Neural cell (in vitro differentiated cells): Measurements from ENCODE around the gene UBE2L3. TPM values are rescaled to one million over a fixed set of nuclear protein-coding genes. Genes with fewer than 3 reads are reported as not detected.
"Not testable (repeated sequence)": the region's sequence is repeated elsewhere in the genome, so short reads cannot be mapped to it uniquely, and the experiment has no call there.

Source experiments
- H2AFZ ChIP-seq: fragments of 200-600, 300-800 bp; sonication (generic), shearing (Covaris generic); 2 replicates; pipeline ENCODE4 v1.6.0; 2014; ENCODE audit warnings: low read depth, mild to moderate bottlenecking, antibody characterized with exemption, low read length, moderate library complexity
- H3F3A ChIP-seq: fragments of 200-600 bp; shearing (Covaris generic); 2 replicates; pipeline ENCODE4 v1.6.1; 2016; ENCODE audit warnings: mild to moderate bottlenecking, moderate library complexity, mixed read lengths, antibody characterized with exemption, low read length; ENCODE audit not compliant: insufficient read depth, poor library complexity, severe bottlenecking
- H3K27ac ChIP-seq: fragments of 200-600, 300-800 bp; sonication (generic), shearing (Covaris generic); 2 replicates; pipeline ENCODE4 v1.5.1; 2014; ENCODE audit warnings: mild to moderate bottlenecking, low read length, moderate library complexity
- H3K27me3 ChIP-seq: fragments of 300-800, 200-600 bp; sonication (generic), shearing (Covaris generic); 2 replicates; pipeline ENCODE4 v1.6.0; 2014; ENCODE audit warnings: mild to moderate bottlenecking, low read depth, low read length, moderate library complexity; ENCODE audit not compliant: insufficient read depth
- H3K36me3 ChIP-seq: fragments of 300-800, 200-600 bp; sonication (generic), shearing (Covaris generic); 2 replicates; pipeline ENCODE4 v1.5.1; 2014; ENCODE audit warnings: mild to moderate bottlenecking, antibody characterized with exemption, low read length, moderate library complexity; ENCODE audit not compliant: insufficient read depth
- H3K4me2 ChIP-seq: fragments of 300-800, 200-600 bp; sonication (generic), shearing (Covaris generic); 2 replicates; pipeline ENCODE4 v1.6.0; 2014; ENCODE audit warnings: mild to moderate bottlenecking, low read length
- H3K4me3 ChIP-seq: fragments of 300-800, 200-600 bp; sonication (generic), shearing (Covaris generic); 2 replicates; pipeline ENCODE4 v1.5.1; 2014; ENCODE audit warnings: mild to moderate bottlenecking, low read length, moderate library complexity
- H3K79me2 ChIP-seq: fragments of 200-600 bp; shearing (Covaris generic); replicated peaks from 2 replicates; pipeline ENCODE4 v1.6.0; 2014; ENCODE audit warnings: mild to moderate bottlenecking, low read length, moderate library complexity; ENCODE audit not compliant: insufficient read depth
- H3K9ac ChIP-seq: fragments of 300-800, 200-600 bp; sonication (generic), shearing (Covaris generic); 2 replicates; pipeline ENCODE4 v1.6.1; 2016; ENCODE audit warnings: mild to moderate bottlenecking, low read length, mixed read lengths
- H3K9me2 ChIP-seq: fragments of 200-600 bp; shearing (Covaris generic); 2 replicates; pipeline ENCODE4 v1.6.1; 2016; ENCODE audit warnings: mild to moderate bottlenecking, low read length, mixed read lengths; ENCODE audit not compliant: insufficient read depth
- H3K9me3 ChIP-seq: fragments of 200-600, 300-800 bp; sonication (generic), shearing (Covaris generic); 2 replicates; pipeline ENCODE4 v1.6.1; 2016; ENCODE audit warnings: mild to moderate bottlenecking, mixed run types, low read length, moderate library complexity, mixed read lengths
- H4K20me1 ChIP-seq: fragments of 200-600 bp; shearing (Covaris generic); 2 replicates; pipeline ENCODE4 v1.6.1; 2016; ENCODE audit warnings: mild to moderate bottlenecking, mixed run types; ENCODE audit not compliant: insufficient read depth
- EP300 ChIP-seq: fragments of 450-650 bp; conservative IDR thresholded peaks from 2 replicates; pipeline ENCODE4 v1.6.1; 2014; ENCODE audit warnings: antibody characterized with exemption, mild to moderate bottlenecking, moderate library complexity; ENCODE audit not compliant: poor library complexity, severe bottlenecking
- EZH2 ChIP-seq: fragments of 200-600, 300-800 bp; shearing (Covaris generic), sonication (generic); IDR thresholded peaks from 2 replicates; pipeline ENCODE4 v1.6.1; 2014; ENCODE audit warnings: antibody characterized with exemption, low read length, borderline replicate concordance, mild to moderate bottlenecking; ENCODE audit not compliant: insufficient read depth, poor library complexity, severe bottlenecking
- MXI1 ChIP-seq: fragments of 450-650 bp; conservative IDR thresholded peaks from 2 replicates; pipeline ENCODE4 v1.6.1; 2014; ENCODE audit warnings: antibody characterized with exemption, mild to moderate bottlenecking; ENCODE audit not compliant: poor library complexity, severe bottlenecking
- POLR2AphosphoS5 ChIP-seq: IDR thresholded peaks from 2 replicates; pipeline ENCODE4 v1.6.1; 2012
- RAD21 ChIP-seq: fragments of 450-650 bp; conservative IDR thresholded peaks from 2 replicates; pipeline ENCODE4 v1.6.1; 2014; ENCODE audit warnings: antibody characterized with exemption, mild to moderate bottlenecking, moderate library complexity
- SMC3 ChIP-seq: fragments of 450-650 bp; conservative IDR thresholded peaks from 2 replicates; pipeline ENCODE4 v1.6.1; 2014; ENCODE audit warnings: antibody characterized with exemption, mild to moderate bottlenecking, moderate library complexity; ENCODE audit not compliant: poor library complexity
- TAF1 ChIP-seq: IDR thresholded peaks from 2 replicates; pipeline ENCODE4 v1.6.1; 2012; ENCODE audit warnings: low read depth
- polyA plus RNA-seq: library from polyadenylated mRNA; depleted of rRNA; stranded (reverse); fragments of >200 nt; gene quantifications from 2 replicates; pipeline ENCODE4 v1.2.3, GENCODE V29; 2014
- TF ChIP-seq, protein P1 (sequence below): fragments of 450-650 bp; IDR thresholded peaks from 2 replicates; pipeline ENCODE4 v1.5.1; 2014; ENCODE audit warnings: antibody characterized with exemption, mild to moderate bottlenecking, moderate library complexity; ENCODE audit not compliant: poor library complexity, severe bottlenecking
- TF ChIP-seq, protein P2 (sequence below): IDR thresholded peaks from 2 replicates; pipeline ENCODE4 v1.6.1; 2012; ENCODE audit warnings: borderline replicate concordance

The UBE2L3 gene
- polyA plus RNA-seq, 1 donor from 2014 or later: 49.1 TPM

DNA sequence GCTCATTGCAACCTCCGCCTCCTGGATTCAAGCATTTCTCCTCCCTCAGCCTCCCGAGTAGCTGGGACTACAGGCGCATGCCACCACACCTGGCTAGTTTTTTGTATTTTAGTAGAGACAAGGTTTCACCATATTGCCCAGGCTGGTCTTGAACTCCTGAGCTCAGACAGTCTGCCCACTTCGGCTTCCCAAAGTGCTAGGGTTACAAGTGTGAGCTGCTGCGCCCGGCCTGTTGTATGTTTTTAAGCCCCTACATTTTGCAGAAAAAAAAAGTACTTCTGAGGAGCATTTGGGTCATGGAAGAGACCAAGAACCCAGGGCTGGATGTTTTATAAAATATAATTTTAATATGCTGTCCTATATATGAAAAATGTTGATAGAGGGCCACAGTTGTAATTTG lies 49.8 kb downstream of the UBE2L3 start:
- H3K36me3 ChIP-seq, H3K4me2 ChIP-seq, H3K9me2 ChIP-seq, H4K20me1 ChIP-seq, H3K27me3 ChIP-seq, H3K9ac ChIP-seq, H3F3A ChIP-seq, H3K4me3 ChIP-seq, H3K27ac ChIP-seq, H3K9me3 ChIP-seq, H2AFZ ChIP-seq: not testable (repeated sequence)
- peaks cover 11% of the 10 kb centered on the region for H3K79me2 ChIP-seq

DNA sequence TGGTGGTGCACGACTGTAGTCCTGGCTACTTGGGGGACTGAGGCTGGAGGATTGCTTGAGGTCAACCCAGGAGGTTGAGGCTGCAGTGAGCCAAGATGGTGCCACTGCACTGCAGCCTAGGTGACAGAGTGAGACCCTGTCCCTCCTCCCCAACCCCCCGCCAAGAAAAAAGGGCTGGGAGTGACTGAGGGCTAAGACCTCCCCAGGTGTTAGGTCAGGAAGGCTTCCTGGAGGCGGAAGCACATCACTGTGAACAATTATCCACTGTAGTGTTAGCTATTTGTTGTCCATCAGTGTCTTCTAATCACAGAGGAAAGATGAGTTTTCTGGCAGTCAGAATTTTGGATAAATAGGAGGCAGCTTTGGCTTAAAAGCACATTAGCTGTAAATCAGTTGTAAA lies 53.5 kb downstream of the UBE2L3 start:
- TF ChIP-seq, protein P1, sequence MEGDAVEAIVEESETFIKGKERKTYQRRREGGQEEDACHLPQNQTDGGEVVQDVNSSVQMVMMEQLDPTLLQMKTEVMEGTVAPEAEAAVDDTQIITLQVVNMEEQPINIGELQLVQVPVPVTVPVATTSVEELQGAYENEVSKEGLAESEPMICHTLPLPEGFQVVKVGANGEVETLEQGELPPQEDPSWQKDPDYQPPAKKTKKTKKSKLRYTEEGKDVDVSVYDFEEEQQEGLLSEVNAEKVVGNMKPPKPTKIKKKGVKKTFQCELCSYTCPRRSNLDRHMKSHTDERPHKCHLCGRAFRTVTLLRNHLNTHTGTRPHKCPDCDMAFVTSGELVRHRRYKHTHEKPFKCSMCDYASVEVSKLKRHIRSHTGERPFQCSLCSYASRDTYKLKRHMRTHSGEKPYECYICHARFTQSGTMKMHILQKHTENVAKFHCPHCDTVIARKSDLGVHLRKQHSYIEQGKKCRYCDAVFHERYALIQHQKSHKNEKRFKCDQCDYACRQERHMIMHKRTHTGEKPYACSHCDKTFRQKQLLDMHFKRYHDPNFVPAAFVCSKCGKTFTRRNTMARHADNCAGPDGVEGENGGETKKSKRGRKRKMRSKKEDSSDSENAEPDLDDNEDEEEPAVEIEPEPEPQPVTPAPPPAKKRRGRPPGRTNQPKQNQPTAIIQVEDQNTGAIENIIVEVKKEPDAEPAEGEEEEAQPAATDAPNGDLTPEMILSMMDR: no peak
- TF ChIP-seq, protein P2, sequence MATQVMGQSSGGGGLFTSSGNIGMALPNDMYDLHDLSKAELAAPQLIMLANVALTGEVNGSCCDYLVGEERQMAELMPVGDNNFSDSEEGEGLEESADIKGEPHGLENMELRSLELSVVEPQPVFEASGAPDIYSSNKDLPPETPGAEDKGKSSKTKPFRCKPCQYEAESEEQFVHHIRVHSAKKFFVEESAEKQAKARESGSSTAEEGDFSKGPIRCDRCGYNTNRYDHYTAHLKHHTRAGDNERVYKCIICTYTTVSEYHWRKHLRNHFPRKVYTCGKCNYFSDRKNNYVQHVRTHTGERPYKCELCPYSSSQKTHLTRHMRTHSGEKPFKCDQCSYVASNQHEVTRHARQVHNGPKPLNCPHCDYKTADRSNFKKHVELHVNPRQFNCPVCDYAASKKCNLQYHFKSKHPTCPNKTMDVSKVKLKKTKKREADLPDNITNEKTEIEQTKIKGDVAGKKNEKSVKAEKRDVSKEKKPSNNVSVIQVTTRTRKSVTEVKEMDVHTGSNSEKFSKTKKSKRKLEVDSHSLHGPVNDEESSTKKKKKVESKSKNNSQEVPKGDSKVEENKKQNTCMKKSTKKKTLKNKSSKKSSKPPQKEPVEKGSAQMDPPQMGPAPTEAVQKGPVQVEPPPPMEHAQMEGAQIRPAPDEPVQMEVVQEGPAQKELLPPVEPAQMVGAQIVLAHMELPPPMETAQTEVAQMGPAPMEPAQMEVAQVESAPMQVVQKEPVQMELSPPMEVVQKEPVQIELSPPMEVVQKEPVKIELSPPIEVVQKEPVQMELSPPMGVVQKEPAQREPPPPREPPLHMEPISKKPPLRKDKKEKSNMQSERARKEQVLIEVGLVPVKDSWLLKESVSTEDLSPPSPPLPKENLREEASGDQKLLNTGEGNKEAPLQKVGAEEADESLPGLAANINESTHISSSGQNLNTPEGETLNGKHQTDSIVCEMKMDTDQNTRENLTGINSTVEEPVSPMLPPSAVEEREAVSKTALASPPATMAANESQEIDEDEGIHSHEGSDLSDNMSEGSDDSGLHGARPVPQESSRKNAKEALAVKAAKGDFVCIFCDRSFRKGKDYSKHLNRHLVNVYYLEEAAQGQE: no peak
- Histone ChIP-seq H3K9me2 (no peaks in the 10 kb centered on the region), H3K79me2 (peaks cover 1% of the 10 kb centered on the region), H3K36me3 (no peaks in the 10 kb centered on the region), H3K4me3 (no peak overlapping the region), H4K20me1 (no peaks in the 10 kb centered on the region), H3K27ac (no peak overlapping the region), H3K4me2 (no peak overlapping the region), H3K9ac (no peak overlapping the region), H3K9me3 (no peaks in the 10 kb centered on the region), H3K27me3 (no peaks in the 10 kb centered on the region), H3F3A (no peaks in the 10 kb centered on the region), H2AFZ (no peak overlapping the region)

DNA sequence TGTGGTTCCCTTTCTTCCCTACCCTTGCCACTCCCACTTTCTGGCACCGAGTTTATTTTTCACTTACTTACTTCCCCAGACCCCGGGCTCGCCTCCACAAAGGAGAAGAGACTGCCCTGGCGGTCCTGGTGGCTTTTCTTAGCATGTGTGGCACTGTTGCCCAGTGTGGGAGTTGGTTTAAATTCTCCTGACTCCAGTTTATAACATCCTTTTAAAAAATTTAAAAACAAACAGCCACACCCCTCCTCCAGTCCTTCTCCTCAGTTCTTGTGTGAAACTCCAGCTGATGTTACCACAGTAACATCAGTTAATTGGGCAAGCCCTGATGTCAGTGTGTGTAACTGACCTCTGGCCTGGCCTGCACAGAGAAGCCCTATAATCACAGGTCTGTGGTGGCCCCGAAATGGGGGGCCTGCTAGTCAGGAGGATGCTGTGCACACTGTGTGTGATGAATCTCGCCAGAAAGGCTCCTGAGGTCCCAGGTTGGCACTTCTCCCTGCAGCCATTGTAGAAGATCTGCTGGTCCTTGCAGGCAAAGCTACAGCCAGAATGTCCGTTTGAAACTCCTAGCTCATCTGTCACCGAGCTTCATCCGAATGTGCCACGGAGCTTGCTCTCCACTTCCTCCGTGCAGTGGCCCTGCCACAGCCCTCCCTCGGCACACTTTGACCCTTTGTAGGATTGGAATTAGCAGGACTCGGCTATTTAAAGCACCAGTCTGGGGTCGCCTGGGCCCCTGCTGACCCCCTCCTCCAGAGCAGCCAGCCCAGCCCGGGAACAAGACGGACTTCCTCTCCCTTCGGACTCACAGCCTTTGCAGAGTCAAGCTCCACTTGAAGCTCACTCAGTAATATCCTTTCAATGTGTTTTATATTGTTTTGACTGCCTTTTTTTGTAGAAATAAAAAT lies 54.8 kb downstream of the UBE2L3 start:
- H4K20me1 ChIP-seq: no peaks in the 10 kb centered on the region
- no peaks in the 10 kb centered on the region for H3K9me2 ChIP-seq
- H2AFZ ChIP-seq: no peak overlapping the region
- no peaks in the 10 kb centered on the region for H3K36me3 ChIP-seq
- no peaks in the 10 kb centered on the region for H3K79me2 ChIP-seq
- H3F3A ChIP-seq: no peaks in the 10 kb centered on the region
- TF ChIP-seq POLR2AphosphoS5 (no peak), EZH2 (no peak), SMC3 (no peak), MXI1 (no peak), EP300 (no peak), TAF1 (no peak), RAD21 (no peak)
- TF ChIP-seq, protein P1: no peak
- TF ChIP-seq, protein P2: no peak
- H3K4me2 ChIP-seq: no peak overlapping the region
- H3K9me3 ChIP-seq: no peaks in the 10 kb centered on the region
- H3K27me3 ChIP-seq: no peaks in the 10 kb centered on the region
- no peak overlapping the region for H3K9ac ChIP-seq
- no peak overlapping the region for H3K27ac ChIP-seq
- H3K4me3 ChIP-seq: no peak overlapping the region
